ENCODE measurements around the gene TULP4.
"Not testable (repeated sequence)": the region's sequence is repeated elsewhere in the genome, so short reads cannot be mapped to it uniquely, and the experiment has no call there.

TULP4 gene

GRCh38 chr6:158361961-158362669 lies 49.9 kb downstream of the TULP4 start:
- DNase-seq = no peak

- no peak for DNase-seq
These were observed 54.1 kb downstream of the TULP4 start for GRCh38 chr6:158366363-158366762.

- no peak for DNase-seq
These were observed 55.6 kb downstream of the TULP4 start for GRCh38 chr6:158367816-158368215.

GRCh38 chr6:158369241-158369640 lies 57.0 kb downstream of the TULP4 start:
- DNase-seq = no peak

GRCh38 chr6:158370805-158371204 lies 58.5 kb downstream of the TULP4 start:
- no peak for DNase-seq

GRCh38 chr6:158371261-158371660 lies 59.0 kb downstream of the TULP4 start:
- DNase-seq = no peak

- no peak for DNase-seq
These were observed 60.3 kb downstream of the TULP4 start for GRCh38 chr6:158372574-158372973.

GRCh38 chr6:158373214-158373613 lies 60.9 kb downstream of the TULP4 start:
- DNase-seq = no peak

- DNase-seq = no peak
These were observed 61.8 kb downstream of the TULP4 start for GRCh38 chr6:158374020-158374419.

GRCh38 chr6:158376631-158377081 lies 64.4 kb downstream of the TULP4 start:
- DNase-seq = no peak

- no peak for DNase-seq
These were observed 65.6 kb downstream of the TULP4 start for GRCh38 chr6:158377860-158378259.

- DNase-seq = no peak
These were observed 67.1 kb downstream of the TULP4 start for GRCh38 chr6:158379336-158379735.

- no peak for DNase-seq
These were observed 68.9 kb downstream of the TULP4 start for GRCh38 chr6:158381214-158381613.

- no peak for DNase-seq
These were observed 70.2 kb downstream of the TULP4 start for GRCh38 chr6:158382491-158382890.

GRCh38 chr6:158383057-158383456 lies 70.8 kb downstream of the TULP4 start:
- DNase-seq = no peak

- DNase-seq = no peak
These were observed 71.3 kb downstream of the TULP4 start for GRCh38 chr6:158383542-158383941.

GRCh38 chr6:158384671-158385110 lies 72.4 kb downstream of the TULP4 start:
- DNase-seq = no peak

- peak; percentile 38 for DNase-seq
These were observed 74.8 kb downstream of the TULP4 start for GRCh38 chr6:158387036-158387435.

- DNase-seq = no peak
These were observed 75.3 kb downstream of the TULP4 start for GRCh38 chr6:158387578-158387977.

- no peak for DNase-seq
These were observed 76.5 kb downstream of the TULP4 start for GRCh38 chr6:158388727-158389126.

- DNase-seq = no peak
These were observed 77.1 kb downstream of the TULP4 start for GRCh38 chr6:158389193-158389919.

GRCh38 chr6:158391276-158391675 lies 79.0 kb downstream of the TULP4 start:
- no peak for DNase-seq

GRCh38 chr6:158391977-158392376 lies 79.7 kb downstream of the TULP4 start:
- not testable (repeated sequence) for DNase-seq

- no peak for DNase-seq
These were observed 83.9 kb downstream of the TULP4 start for GRCh38 chr6:158396136-158396535.

Measured in CD4-positive, alpha-beta T cell treated with Interleukin-10 for 1 hour (primary cell).